SU-DHL-6 (cell line): Measurements from ENCODE around the gene KRT14.

ENCODE experiments used
- EZH2phosphoT487 ChIP-seq: fragments of 200-600 bp; sonication (generic), shearing (Covaris generic); conservative IDR thresholded peaks from 2 replicates; pipeline ENCODE4 v1.6.1; 2018; ENCODE audit warnings: mild to moderate bottlenecking, antibody characterized with exemption, low read length, moderate library complexity, mixed read lengths
- TF ChIP-seq, protein P1 (sequence below): fragments of 200-600 bp; sonication (generic); IDR thresholded peaks from one replicate; pipeline ENCODE4 v1.5.1; 2017; ENCODE audit warnings: antibody characterized with exemption, mild to moderate bottlenecking, low read length, moderate library complexity; ENCODE audit not compliant: insufficient read depth, poor library complexity, severe bottlenecking

DNA sequence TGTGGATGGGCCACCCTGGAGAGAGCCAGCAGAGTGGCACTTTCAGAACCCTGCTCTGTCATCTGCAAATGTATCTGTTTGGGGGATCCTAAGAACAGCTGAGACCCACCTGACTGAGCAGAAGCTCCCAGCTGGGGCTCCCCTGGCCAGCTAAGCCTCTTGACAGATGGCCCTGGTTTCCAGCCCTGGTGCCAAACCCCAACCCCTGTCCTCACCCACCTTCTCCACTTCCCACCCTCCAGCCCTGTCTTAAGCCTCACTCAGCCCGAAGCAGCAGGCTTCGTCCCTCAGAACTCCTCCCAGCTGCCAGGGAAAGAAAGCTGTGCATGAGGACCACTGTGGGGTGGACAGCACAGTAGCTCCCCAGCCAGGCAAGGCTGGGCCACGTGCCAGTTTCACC is 11.4 kb downstream of the KRT14 start:
- TF ChIP-seq, protein P1, sequence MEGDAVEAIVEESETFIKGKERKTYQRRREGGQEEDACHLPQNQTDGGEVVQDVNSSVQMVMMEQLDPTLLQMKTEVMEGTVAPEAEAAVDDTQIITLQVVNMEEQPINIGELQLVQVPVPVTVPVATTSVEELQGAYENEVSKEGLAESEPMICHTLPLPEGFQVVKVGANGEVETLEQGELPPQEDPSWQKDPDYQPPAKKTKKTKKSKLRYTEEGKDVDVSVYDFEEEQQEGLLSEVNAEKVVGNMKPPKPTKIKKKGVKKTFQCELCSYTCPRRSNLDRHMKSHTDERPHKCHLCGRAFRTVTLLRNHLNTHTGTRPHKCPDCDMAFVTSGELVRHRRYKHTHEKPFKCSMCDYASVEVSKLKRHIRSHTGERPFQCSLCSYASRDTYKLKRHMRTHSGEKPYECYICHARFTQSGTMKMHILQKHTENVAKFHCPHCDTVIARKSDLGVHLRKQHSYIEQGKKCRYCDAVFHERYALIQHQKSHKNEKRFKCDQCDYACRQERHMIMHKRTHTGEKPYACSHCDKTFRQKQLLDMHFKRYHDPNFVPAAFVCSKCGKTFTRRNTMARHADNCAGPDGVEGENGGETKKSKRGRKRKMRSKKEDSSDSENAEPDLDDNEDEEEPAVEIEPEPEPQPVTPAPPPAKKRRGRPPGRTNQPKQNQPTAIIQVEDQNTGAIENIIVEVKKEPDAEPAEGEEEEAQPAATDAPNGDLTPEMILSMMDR, result no peak
- TF ChIP-seq EZH2phosphoT487, result no peak
